Measurements from ENCODE around the gene RASSF7. TPM values are rescaled to one million over a fixed set of nuclear protein-coding genes. Genes with fewer than 3 reads are reported as not detected.

Gene RASSF7
- total and polyA plus RNA-seq, 2 donors (not counting 3 experiments of a cell fraction or from before 2014, with no cell fraction given) = 14.1 to 19.9 TPM

DNA sequence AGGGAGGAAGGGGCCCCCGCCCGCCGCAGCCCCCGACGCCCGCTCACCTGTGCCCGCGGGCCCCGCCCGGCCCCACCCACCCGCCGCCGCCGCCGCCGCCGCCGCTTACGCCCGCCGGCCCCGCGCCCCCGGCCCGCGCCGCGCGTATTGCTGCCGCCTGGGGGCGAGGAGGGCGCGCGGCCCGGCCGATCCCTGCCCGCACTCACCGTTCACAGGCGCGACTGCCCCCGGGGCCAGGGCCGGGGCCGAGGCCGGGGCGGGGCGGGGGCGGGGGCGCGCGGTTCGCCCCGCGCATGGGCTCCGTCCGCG is 25.6 kb upstream of the RASSF7 start:
- Histone ChIP-seq H3K9me1 (replicated peaks; ENCODE audit: control insufficient read depth, extremely low read depth, insufficient read depth, low read length) (no peaks in the 10 kb centered on the region), H2AFZ (ENCODE audit: low read depth, low read length) (no peak overlapping the region), H3K27ac (ENCODE audit: insufficient read depth, low read depth, low read length) (no peak overlapping the region), H3K27me3 (ENCODE audit: control insufficient read depth in 2 of 2, insufficient read depth in 2 of 2, low read length in 2 of 2) (no peaks in the 10 kb centered on the region), H3K4me1 (ENCODE audit: control insufficient read depth, extremely low read depth, insufficient read depth, low read length) (peaks cover 7% of the 10 kb centered on the region), H3K9me3 (replicated peaks; ENCODE audit: control insufficient read depth, insufficient read depth, low read length) (no peaks in the 10 kb centered on the region), H3K79me2 (ENCODE audit: control insufficient read depth, insufficient read depth, low read length) (peaks cover 16% of the 10 kb centered on the region), H3K36me3 (ENCODE audit: control insufficient read depth in 2 of 2, extremely low read depth in 1 of 2, insufficient read depth in 2 of 2, low read length in 2 of 2) (peaks cover 4 to 15% of the 10 kb centered on the region in 2 experiments), H3K4me2 (ENCODE audit: insufficient read depth, low read length) (no peak overlapping the region), H3K9ac (replicated peaks; ENCODE audit: extremely low read depth, insufficient read depth, low read length) (no peak overlapping the region), H3K4me3 (replicated peaks in 1 of 3; ENCODE audit: insufficient read depth in 1 of 3, low read depth in 1 of 3, low read length in 3 of 3) (peak overlapping the region in 2 of 3 experiments; percentile 54 to 74), H4K20me1 (replicated peaks; ENCODE audit: control insufficient read depth, extremely low read depth, insufficient read depth, low read length) (no peaks in the 10 kb centered on the region)
- POLR2A ChIA-PET = no interaction called here
- CTCF ChIA-PET = interaction anchor here (2.1 kb wide), 1 partner anchor 20 kb away, joined by 11 read pairs; no protein-coding TSS in a partner anchor
- TF ChIP-seq, protein P1, sequence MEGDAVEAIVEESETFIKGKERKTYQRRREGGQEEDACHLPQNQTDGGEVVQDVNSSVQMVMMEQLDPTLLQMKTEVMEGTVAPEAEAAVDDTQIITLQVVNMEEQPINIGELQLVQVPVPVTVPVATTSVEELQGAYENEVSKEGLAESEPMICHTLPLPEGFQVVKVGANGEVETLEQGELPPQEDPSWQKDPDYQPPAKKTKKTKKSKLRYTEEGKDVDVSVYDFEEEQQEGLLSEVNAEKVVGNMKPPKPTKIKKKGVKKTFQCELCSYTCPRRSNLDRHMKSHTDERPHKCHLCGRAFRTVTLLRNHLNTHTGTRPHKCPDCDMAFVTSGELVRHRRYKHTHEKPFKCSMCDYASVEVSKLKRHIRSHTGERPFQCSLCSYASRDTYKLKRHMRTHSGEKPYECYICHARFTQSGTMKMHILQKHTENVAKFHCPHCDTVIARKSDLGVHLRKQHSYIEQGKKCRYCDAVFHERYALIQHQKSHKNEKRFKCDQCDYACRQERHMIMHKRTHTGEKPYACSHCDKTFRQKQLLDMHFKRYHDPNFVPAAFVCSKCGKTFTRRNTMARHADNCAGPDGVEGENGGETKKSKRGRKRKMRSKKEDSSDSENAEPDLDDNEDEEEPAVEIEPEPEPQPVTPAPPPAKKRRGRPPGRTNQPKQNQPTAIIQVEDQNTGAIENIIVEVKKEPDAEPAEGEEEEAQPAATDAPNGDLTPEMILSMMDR (IDR thresholded peaks at IDR 0.05; ENCODE audit: extremely low read depth in 1 of 2, insufficient read depth in 1 of 2, low read depth in 1 of 2, low read length in 2 of 2) = peak in 1 of 2 donors; percentile 10
- no peak for TF ChIP-seq EZH2 (IDR thresholded peaks at IDR 0.05; ENCODE audit: borderline replicate concordance, low read depth, low read length, severe bottlenecking)
- dilution Hi-C loops (cut with MboI; ENCODE audit: extremely low pct_ligation_motif_present, low sequenced_read_pairs) = no loop called here
- FAIRE-seq (no peak), DNase-seq (ENCODE audit: low read depth, low spot score) (no peak)
- no TSS peak for BruUV-seq (replicated peaks)
- intact Hi-C loops (cut with micrococcal nuclease) = loop anchor here (2.0 to 5.0 kb wide), 2 partner anchors 16 to 162 kb away; partner anchors contain the start of genes DEAF1 and TMEM80

DNA sequence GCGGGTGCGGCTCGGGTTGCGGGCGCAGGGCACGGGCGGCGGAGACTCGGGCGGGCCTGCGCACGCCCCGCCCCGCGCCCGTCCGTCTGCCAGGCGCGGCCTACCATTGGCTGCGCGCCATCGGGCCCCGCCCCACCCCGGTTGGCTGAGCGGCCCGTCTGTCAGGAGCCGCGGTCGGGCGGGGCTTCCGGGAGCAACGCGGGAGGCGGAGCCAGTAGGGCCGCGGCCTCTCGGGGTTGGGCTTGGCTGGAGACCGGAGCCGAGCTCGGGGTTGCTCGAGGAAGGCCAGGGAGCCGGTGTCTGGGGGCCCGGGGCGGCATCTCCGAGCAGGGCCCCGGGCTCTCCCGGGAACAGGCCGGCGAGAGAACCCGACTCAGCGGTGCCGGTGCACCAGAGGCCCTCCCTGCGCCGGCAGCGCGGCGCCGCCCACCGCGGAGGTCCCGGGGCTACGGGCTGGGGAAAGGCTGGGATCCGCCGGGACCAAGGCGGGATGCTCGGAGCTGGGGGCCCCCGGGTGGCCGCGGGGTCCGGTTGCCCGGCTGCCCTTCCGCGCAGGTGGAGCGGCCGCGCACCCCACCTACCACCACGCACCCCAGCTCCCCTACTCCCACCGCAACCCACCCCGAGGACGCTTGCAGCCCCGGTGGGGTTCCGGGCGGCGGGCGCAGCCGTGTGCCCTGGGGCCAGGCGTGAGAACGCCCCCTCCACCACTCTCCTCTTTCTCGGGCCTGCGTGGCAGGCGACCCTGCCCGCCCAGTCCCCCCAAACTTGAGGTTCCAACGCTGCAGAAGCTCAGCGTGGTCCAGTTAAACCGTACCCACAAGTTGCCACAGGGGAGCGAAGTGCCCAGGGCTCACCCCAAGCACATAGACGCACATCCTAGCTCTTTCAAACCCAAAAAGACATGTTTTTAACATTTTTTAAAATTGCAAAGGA is 25.0 kb upstream of the RASSF7 start, which contains the start of gene HRAS:
Gene HRAS, minus strand, starts transcription at position 58 of the 936 bp plus-strand sequence.
- peaks cover 7% of the 10 kb centered on the region for H3K4me1 ChIP-seq (ENCODE audit: control insufficient read depth, extremely low read depth, insufficient read depth, low read length)
- peaks cover 4 to 15% of the 10 kb centered on the region in 2 experiments for H3K36me3 ChIP-seq (ENCODE audit: control insufficient read depth in 2 of 2, extremely low read depth in 1 of 2, insufficient read depth in 2 of 2, low read length in 2 of 2)
- H3K79me2 ChIP-seq (ENCODE audit: control insufficient read depth, insufficient read depth, low read length) = peaks cover 16% of the 10 kb centered on the region
- H3K9me1 ChIP-seq (replicated peaks; ENCODE audit: control insufficient read depth, extremely low read depth, insufficient read depth, low read length) = no peaks in the 10 kb centered on the region
- intact Hi-C loops (cut with micrococcal nuclease) (loop anchor here (2.0 to 5.0 kb wide), 3 partner anchors 17 to 162 kb away; partner anchors contain the start of genes DEAF1, LMNTD2, RASSF7 and TMEM80), dilution Hi-C loops (cut with MboI; ENCODE audit: extremely low pct_ligation_motif_present, low sequenced_read_pairs) (no loop called here)
- no TSS peak for BruUV-seq (replicated peaks)
- no peaks in the 10 kb centered on the region for H4K20me1 ChIP-seq (replicated peaks; ENCODE audit: control insufficient read depth, extremely low read depth, insufficient read depth, low read length)
- H3K9ac ChIP-seq (replicated peaks; ENCODE audit: extremely low read depth, insufficient read depth, low read length) = peak within 1 kb of the TSS; percentile 58
- CTCF ChIA-PET = interaction anchor here (1.0 to 2.1 kb wide), 3 partner anchors 19 to 191 kb away, joined by 3 to 11 read pairs (median 4); partner anchors contain the start of gene PHRF1
- TF ChIP-seq POLR2AphosphoS5 (IDR thresholded peaks at IDR 0.05; ENCODE audit: insufficient read depth, low read depth, low read length) (peak; percentile 94), JUN (IDR thresholded peaks at IDR 0.05; ENCODE audit: borderline replicate concordance, insufficient read depth, insufficient read length, low read depth) (no peak), MYC (IDR thresholded peaks at IDR 0.05; ENCODE audit: low read depth, low read length) (no peak), FOS (IDR thresholded peaks at IDR 0.05; ENCODE audit: borderline replicate concordance, insufficient read depth, low read length) (no peak), POLR2A (IDR thresholded peaks at IDR 0.05; ENCODE audit: low read depth, low read length) (peak; percentile 87)
- DNase-seq (ENCODE audit: low read depth, low spot score) = peak; percentile 94
- H3K27me3 ChIP-seq (ENCODE audit: control insufficient read depth in 2 of 2, insufficient read depth in 2 of 2, low read length in 2 of 2) = no peaks in the 10 kb centered on the region
- H3K4me3 ChIP-seq (replicated peaks in 1 of 3; ENCODE audit: insufficient read depth in 1 of 3, low read depth in 1 of 3, low read length in 3 of 3) = peak within 1 kb of the TSS; percentile 54 to 74 (median 69)
- H3K27ac ChIP-seq (ENCODE audit: insufficient read depth, low read depth, low read length) = no peak within 1 kb of the TSS
- POLR2A ChIA-PET = no interaction called here
- no peaks in the 10 kb centered on the region for H3K9me3 ChIP-seq (replicated peaks; ENCODE audit: control insufficient read depth, insufficient read depth, low read length)
- peak within 1 kb of the TSS; percentile 68 for H2AFZ ChIP-seq (ENCODE audit: low read depth, low read length)
- FAIRE-seq = peak; percentile 83
- H3K4me2 ChIP-seq (ENCODE audit: insufficient read depth, low read length) = peak within 1 kb of the TSS; percentile 37
